K562 (cell line): ENCODE data around the gene DVL3. TPM values are rescaled to one million over a fixed set of nuclear protein-coding genes. Genes with fewer than 3 reads are reported as not detected.

Source experiments
- BACH1 ChIP-seq: fragments of 200-800 bp; sonication (Bioruptor generic); IDR thresholded peaks from 2 replicates; pipeline ENCODE4 v1.6.1; 2016; ENCODE audit warnings: missing genetic modification characterization, missing compliant biosample characterization
- ELF1 ChIP-seq: fragments of 200-800 bp; sonication (Bioruptor generic); IDR thresholded peaks from 2 replicates; pipeline ENCODE4 v1.6.1; 2016; ENCODE audit warnings: missing genetic modification characterization, missing compliant biosample characterization
- NEUROD1 ChIP-seq: fragments of 150-350 bp; IDR thresholded peaks from 2 replicates; pipeline ENCODE4 v1.6.1; 2014; ENCODE audit warnings: borderline replicate concordance, low read length, low read depth; ENCODE audit not compliant: partially characterized antibody
- NFIC ChIP-seq: fragments of 450-650 bp; IDR thresholded peaks from 2 replicates; pipeline ENCODE4 v1.6.1; 2017; ENCODE audit warnings: mild to moderate bottlenecking, inconsistent platforms
- PML ChIP-seq: IDR thresholded peaks from 2 replicates; pipeline ENCODE4 v1.6.1; 2012; ENCODE audit warnings: low read length, inconsistent platforms
- SAP30 ChIP-seq: fragments of 200-600 bp; sonication (generic); IDR thresholded peaks from 2 replicates; pipeline ENCODE4 v1.6.1; 2012; ENCODE audit warnings: borderline replicate concordance, low read depth, mild to moderate bottlenecking, moderate library complexity, low read length, control low read depth, inconsistent platforms; ENCODE audit not compliant: insufficient read depth, poor library complexity, severe bottlenecking
- SMARCB1 ChIP-seq: IDR thresholded peaks from 2 replicates; pipeline ENCODE4 v1.6.1; 2011; ENCODE audit warnings: improper control_type of control experiment, low read depth; ENCODE audit not compliant: insufficient read length
- TOE1 ChIP-seq, 2 experiments: fragments of 450-650 bp in 1 of 2; sonication (generic) in 1 of 2; formaldehyde crosslinking in 1 of 2; IDR thresholded peaks; 2 replicates each; pipeline versions ENCODE4 v1.7.1 to v1.8.0; 2016 to 2022; ENCODE audit warnings: borderline replicate concordance in 2 of 2, mild to moderate bottlenecking in 2 of 2, antibody characterized with exemption in 1 of 2, inconsistent platforms in 1 of 2, low read depth in 1 of 2, missing genetic modification reagents in 1 of 2, moderate library complexity in 1 of 2
- polyA plus RNA-seq, 8 experiments: library from polyadenylated mRNA; depleted of rRNA in 4 of 8; stranded (reverse) in 5 of 8; unstranded in 3 of 8; fragments of >200 nt; fragmentation: Nextera tagmentation in 2 of 8; fragmentation: Illumina TruSeq in 1 of 8; extraction: Ambion mirVana in 2 of 8; extraction: Trizol in 1 of 8; gene quantifications; 2 replicates each; pipeline versions ENCODE4 v1.2.1 to v1.2.3, GENCODE V29; 2011 to 2014; ENCODE audit warnings: inconsistent platforms in 1 of 8, missing spikeins in 1 of 8
- total RNA-seq, 7 experiments: library from RNA; depleted of rRNA in 6 of 7; stranded (reverse); fragments of >200 nt in 6 of 7; fragmentation: Illumina TruSeq in 2 of 7; extraction: Trizol in 2 of 7; gene quantifications; 2 replicates each; pipeline versions ENCODE4 v1.2.1 to v1.2.3, GENCODE V29; 2011 to 2021; ENCODE audit warnings: low replicate concordance in 1 of 7
- TF ChIP-seq, protein P1 (sequence below): fragments of 250-450 bp; sonication (Bioruptor Pico); IDR thresholded peaks from 2 replicates; pipeline ENCODE4 v1.8.0; 2021; ENCODE audit warnings: mild to moderate bottlenecking, moderate library complexity
- TF ChIP-seq, protein P2 (sequence below), 2 experiments: fragments of 450-650 bp in 1 of 2; sonication (generic) in 1 of 2; formaldehyde crosslinking; conservative IDR thresholded peaks; 2 replicates each; pipeline versions ENCODE4 v1.4.0 to v1.8.1; 2020 to 2022; ENCODE audit warnings: mild to moderate bottlenecking in 1 of 2, missing genetic modification reagents in 1 of 2
- TF ChIP-seq, protein P3 (sequence below), 2 experiments: fragments of 450-650 bp in 1 of 2; IDR thresholded peaks; 2 replicates each; pipeline ENCODE4 v1.6.1; 2011 to 2017; ENCODE audit warnings: low read depth in 2 of 2, antibody characterized with exemption in 1 of 2, borderline replicate concordance in 1 of 2, low read length in 1 of 2, mild to moderate bottlenecking in 1 of 2, mixed read lengths in 1 of 2; ENCODE audit not compliant: control insufficient read depth in 1 of 2
- TF ChIP-seq, protein P4 (sequence below): fragments of 450-650 bp; IDR thresholded peaks from 2 replicates; pipeline ENCODE4 v1.6.1; 2016
- TF ChIP-seq, protein P5 (sequence below): fragments of 450-650 bp; IDR thresholded peaks from 2 replicates; pipeline ENCODE4 v1.6.1; 2016; ENCODE audit warnings: borderline replicate concordance
- TF ChIP-seq, protein P6 (sequence below): fragments of 450-650 bp; IDR thresholded peaks from 2 replicates; pipeline ENCODE4 v1.7.0; 2016; ENCODE audit warnings: borderline replicate concordance

The DVL3 gene
- total and polyA plus RNA-seq, 9 of the 15 experiments (the other 6 are each of a cell fraction or from before 2014, with no cell fraction given), result 3.1 to 57.9 (median 20.1) TPM

DNA sequence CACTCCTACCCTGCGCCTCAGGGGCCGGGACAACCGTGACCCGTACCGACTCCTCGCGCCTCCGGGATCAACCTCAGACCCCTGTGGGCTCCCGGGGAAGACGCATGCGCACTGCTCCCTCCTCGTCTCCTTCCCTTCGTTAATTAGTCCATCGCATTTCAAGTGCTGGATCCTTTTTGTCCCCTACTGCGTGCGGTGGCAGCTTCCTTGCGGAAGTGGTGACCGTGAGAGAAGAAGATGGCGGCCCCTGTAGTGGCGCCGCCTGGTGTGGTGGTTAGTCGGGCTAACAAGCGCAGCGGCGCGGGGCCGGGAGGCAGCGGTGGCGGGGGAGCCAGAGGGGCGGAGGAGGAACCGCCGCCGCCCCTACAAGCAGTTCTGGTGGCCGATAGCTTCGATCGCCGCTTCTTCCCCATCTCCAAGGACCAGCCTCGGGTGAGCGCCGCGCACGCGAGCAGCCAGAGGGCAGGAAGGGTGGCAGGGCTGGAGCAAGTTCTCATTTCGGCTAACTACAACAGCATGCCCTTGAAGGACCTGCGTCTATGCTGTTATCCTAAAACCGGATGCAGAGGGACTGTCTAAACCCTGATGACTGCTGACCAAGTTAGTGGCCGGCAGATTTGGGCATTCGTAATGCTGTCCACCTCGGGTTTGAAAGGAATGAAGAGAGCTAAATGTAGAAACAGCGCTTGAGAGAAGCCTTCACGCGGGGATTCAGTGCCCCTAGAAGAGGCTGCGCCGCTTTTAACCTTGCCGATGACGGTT, 19.8 kb upstream of the DVL3 start, which contains the start of gene EIF2B5 (continued):
- peak; percentile 98 for TF ChIP-seq ELF1 (tag)
- TF ChIP-seq, protein P1, sequence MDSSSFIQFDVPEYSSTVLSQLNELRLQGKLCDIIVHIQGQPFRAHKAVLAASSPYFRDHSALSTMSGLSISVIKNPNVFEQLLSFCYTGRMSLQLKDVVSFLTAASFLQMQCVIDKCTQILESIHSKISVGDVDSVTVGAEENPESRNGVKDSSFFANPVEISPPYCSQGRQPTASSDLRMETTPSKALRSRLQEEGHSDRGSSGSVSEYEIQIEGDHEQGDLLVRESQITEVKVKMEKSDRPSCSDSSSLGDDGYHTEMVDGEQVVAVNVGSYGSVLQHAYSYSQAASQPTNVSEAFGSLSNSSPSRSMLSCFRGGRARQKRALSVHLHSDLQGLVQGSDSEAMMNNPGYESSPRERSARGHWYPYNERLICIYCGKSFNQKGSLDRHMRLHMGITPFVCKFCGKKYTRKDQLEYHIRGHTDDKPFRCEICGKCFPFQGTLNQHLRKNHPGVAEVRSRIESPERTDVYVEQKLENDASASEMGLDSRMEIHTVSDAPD (CRISPR knock-in tag), result no peak
- TF ChIP-seq, protein P2, sequence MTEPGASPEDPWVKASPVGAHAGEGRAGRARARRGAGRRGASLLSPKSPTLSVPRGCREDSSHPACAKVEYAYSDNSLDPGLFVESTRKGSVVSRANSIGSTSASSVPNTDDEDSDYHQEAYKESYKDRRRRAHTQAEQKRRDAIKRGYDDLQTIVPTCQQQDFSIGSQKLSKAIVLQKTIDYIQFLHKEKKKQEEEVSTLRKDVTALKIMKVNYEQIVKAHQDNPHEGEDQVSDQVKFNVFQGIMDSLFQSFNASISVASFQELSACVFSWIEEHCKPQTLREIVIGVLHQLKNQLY (CRISPR knock-in tag; conservative IDR thresholded peaks at IDR 0.05), result no peak
- TF ChIP-seq, protein P3, sequence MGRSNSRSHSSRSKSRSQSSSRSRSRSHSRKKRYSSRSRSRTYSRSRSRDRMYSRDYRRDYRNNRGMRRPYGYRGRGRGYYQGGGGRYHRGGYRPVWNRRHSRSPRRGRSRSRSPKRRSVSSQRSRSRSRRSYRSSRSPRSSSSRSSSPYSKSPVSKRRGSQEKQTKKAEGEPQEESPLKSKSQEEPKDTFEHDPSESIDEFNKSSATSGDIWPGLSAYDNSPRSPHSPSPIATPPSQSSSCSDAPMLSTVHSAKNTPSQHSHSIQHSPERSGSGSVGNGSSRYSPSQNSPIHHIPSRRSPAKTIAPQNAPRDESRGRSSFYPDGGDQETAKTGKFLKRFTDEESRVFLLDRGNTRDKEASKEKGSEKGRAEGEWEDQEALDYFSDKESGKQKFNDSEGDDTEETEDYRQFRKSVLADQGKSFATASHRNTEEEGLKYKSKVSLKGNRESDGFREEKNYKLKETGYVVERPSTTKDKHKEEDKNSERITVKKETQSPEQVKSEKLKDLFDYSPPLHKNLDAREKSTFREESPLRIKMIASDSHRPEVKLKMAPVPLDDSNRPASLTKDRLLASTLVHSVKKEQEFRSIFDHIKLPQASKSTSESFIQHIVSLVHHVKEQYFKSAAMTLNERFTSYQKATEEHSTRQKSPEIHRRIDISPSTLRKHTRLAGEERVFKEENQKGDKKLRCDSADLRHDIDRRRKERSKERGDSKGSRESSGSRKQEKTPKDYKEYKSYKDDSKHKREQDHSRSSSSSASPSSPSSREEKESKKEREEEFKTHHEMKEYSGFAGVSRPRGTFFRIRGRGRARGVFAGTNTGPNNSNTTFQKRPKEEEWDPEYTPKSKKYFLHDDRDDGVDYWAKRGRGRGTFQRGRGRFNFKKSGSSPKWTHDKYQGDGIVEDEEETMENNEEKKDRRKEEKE (IDR thresholded peaks at IDR 0.05; ENCODE audit: borderline replicate concordance in 1 of 2, control insufficient read depth in 1 of 2, low read depth in 2 of 2, low read length in 1 of 2), result 0 out of 4 replicates have a peak, but pooled peaks of 1 of the 2 experiments have one; percentile 61
- TF ChIP-seq, protein P4, sequence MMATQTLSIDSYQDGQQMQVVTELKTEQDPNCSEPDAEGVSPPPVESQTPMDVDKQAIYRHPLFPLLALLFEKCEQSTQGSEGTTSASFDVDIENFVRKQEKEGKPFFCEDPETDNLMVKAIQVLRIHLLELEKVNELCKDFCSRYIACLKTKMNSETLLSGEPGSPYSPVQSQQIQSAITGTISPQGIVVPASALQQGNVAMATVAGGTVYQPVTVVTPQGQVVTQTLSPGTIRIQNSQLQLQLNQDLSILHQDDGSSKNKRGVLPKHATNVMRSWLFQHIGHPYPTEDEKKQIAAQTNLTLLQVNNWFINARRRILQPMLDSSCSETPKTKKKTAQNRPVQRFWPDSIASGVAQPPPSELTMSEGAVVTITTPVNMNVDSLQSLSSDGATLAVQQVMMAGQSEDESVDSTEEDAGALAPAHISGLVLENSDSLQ, result no peak; the same call in 1 of the 2 replicates
- TF ChIP-seq, protein P5, sequence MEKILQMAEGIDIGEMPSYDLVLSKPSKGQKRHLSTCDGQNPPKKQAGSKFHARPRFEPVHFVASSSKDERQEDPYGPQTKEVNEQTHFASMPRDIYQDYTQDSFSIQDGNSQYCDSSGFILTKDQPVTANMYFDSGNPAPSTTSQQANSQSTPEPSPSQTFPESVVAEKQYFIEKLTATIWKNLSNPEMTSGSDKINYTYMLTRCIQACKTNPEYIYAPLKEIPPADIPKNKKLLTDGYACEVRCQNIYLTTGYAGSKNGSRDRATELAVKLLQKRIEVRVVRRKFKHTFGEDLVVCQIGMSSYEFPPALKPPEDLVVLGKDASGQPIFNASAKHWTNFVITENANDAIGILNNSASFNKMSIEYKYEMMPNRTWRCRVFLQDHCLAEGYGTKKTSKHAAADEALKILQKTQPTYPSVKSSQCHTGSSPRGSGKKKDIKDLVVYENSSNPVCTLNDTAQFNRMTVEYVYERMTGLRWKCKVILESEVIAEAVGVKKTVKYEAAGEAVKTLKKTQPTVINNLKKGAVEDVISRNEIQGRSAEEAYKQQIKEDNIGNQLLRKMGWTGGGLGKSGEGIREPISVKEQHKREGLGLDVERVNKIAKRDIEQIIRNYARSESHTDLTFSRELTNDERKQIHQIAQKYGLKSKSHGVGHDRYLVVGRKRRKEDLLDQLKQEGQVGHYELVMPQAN, result peak; percentile 91; the same call in 1 of the 2 replicates
- TF ChIP-seq NFIC, result peak; percentile 51
- TF ChIP-seq BACH1 (tag), result no peak
- TF ChIP-seq, protein P6, sequence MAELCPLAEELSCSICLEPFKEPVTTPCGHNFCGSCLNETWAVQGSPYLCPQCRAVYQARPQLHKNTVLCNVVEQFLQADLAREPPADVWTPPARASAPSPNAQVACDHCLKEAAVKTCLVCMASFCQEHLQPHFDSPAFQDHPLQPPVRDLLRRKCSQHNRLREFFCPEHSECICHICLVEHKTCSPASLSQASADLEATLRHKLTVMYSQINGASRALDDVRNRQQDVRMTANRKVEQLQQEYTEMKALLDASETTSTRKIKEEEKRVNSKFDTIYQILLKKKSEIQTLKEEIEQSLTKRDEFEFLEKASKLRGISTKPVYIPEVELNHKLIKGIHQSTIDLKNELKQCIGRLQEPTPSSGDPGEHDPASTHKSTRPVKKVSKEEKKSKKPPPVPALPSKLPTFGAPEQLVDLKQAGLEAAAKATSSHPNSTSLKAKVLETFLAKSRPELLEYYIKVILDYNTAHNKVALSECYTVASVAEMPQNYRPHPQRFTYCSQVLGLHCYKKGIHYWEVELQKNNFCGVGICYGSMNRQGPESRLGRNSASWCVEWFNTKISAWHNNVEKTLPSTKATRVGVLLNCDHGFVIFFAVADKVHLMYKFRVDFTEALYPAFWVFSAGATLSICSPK, result no peak
- TF ChIP-seq NEUROD1, result peak; percentile 85
- TF ChIP-seq PML, result peak; percentile 23; the same call in 1 of the 2 replicates
- TF ChIP-seq SMARCB1, result no peak
- TF ChIP-seq TOE1 (IDR thresholded peaks at IDR 0.05; ENCODE audit: borderline replicate concordance), result peak; percentile 89
- no peak for TF ChIP-seq TOE1 (CRISPR knock-in tag; IDR thresholded peaks at IDR 0.05; ENCODE audit: borderline replicate concordance, low read depth)
- TF ChIP-seq SAP30, result peak; percentile 83
